B cell (primary cell): ENCODE results near the gene HABP4. TPM values are rescaled to one million over a fixed set of nuclear protein-coding genes. Genes with fewer than 3 reads are reported as not detected.
A peak's percentile ranks its signal among the peaks of the same experiment; 100 is the strongest.

Experiments used
- ATAC-seq: fragments of 200-7000 bp; cut with Tn5 transposase; one replicate; pipeline ENCODE4 v1.10.0; 2021; ENCODE audit warnings: low read depth, mild to moderate bottlenecking, moderate number of reproducible peaks, moderate library complexity
- CTCF ChIA-PET: fragments of 350-600 bp; sonication (Branson Sonifier 250); formaldehyde crosslinking; loops from one replicate; lab custom pipeline; 2021; ENCODE audit warnings: antibody characterized with exemption, inconsistent platforms; lab: Charles Lee
- POLR2A ChIA-PET: fragments of 350-600 bp; sonication (Branson Sonifier 250); formaldehyde crosslinking; loops from one replicate; lab custom pipeline; 2021; ENCODE audit warnings: antibody characterized with exemption; lab: Charles Lee
- DNase-seq: peaks from one replicate; pipeline ENCODE4 v3.0.0; 2013
- H2AFZ ChIP-seq: 2 replicates; pipeline ENCODE4 v1.6.1; 2012; ENCODE audit warnings: mild to moderate bottlenecking, low read depth, low read length; ENCODE audit not compliant: insufficient read depth, poor library complexity, severe bottlenecking
- H3K27ac ChIP-seq, 2 donors: 1 replicate in 1 of 2; 2 replicates in 1 of 2; pipeline ENCODE4 v1.5.1; 2012 to 2013; ENCODE audit warnings: low read length in 2 of 2, mild to moderate bottlenecking in 2 of 2, moderate library complexity in 1 of 2
- H3K27me3 ChIP-seq, 4 experiments: fragments of 200-600 bp in 1 of 4; sonication (generic) in 1 of 4; replicated peaks in 1 of 4; 1 replicate in 2 of 4; 2 replicates in 2 of 4; pipeline versions ENCODE4 v1.6.1 to v1.7.0; 2013 to 2016; ENCODE audit warnings: low read length in 3 of 4, mild to moderate bottlenecking in 2 of 4, mixed read lengths in 1 of 4, moderate library complexity in 1 of 4; ENCODE audit not compliant: insufficient read depth in 4 of 4, control insufficient read depth in 3 of 4; ENCODE audit errors: control extremely low read depth in 1 of 4
- H3K36me3 ChIP-seq, 2 experiments: replicated peaks in 1 of 2; 1 replicate in 1 of 2; 2 replicates in 1 of 2; pipeline versions ENCODE4 v1.6.1 to v1.7.1; 2013; ENCODE audit warnings: low read length in 1 of 2; ENCODE audit not compliant: insufficient read depth in 2 of 2, control insufficient read depth in 1 of 2; ENCODE audit errors: control extremely low read depth in 1 of 2, extremely low read depth in 1 of 2
- H3K4me1 ChIP-seq, 2 donors: fragments of 200-600 bp in 1 of 2; sonication (generic) in 1 of 2; 1 replicate in 1 of 2; 2 replicates in 1 of 2; pipeline versions ENCODE4 v1.5.1 to v1.6.1; 2013 to 2017; ENCODE audit warnings: low read length in 2 of 2; ENCODE audit not compliant: control insufficient read depth in 2 of 2, insufficient read depth in 2 of 2
- H3K4me2 ChIP-seq: replicated peaks from 2 replicates; pipeline ENCODE3; 2012; ENCODE audit warnings: mild to moderate bottlenecking, low read depth, low read length; ENCODE audit not compliant: poor library complexity, severe bottlenecking
- H3K4me3 ChIP-seq, 5 experiments: fragments of 200-600 bp in 1 of 5; sonication (generic) in 1 of 5; 1 replicate in 3 of 5; 2 replicates in 2 of 5; pipeline versions ENCODE4 v1.5.1 to v1.7.0; 2011 to 2016; ENCODE audit warnings: low read length in 4 of 5, mild to moderate bottlenecking in 4 of 5, low read depth in 2 of 5, control low read depth in 1 of 5, moderate library complexity in 1 of 5; ENCODE audit not compliant: insufficient read depth in 1 of 5; ENCODE audit errors: control extremely low read depth in 1 of 5, extremely low read depth in 1 of 5
- H3K79me2 ChIP-seq: fragments of 200-600 bp; sonication (generic); one replicate; pipeline ENCODE4 v1.6.0; 2016; ENCODE audit warnings: low read length; ENCODE audit not compliant: control insufficient read depth, insufficient read depth
- H3K9ac ChIP-seq: fragments of 200-600 bp; sonication (generic); 2 replicates; pipeline ENCODE4 v1.6.1; 2017; ENCODE audit warnings: mild to moderate bottlenecking, low read length, moderate library complexity
- H3K9me3 ChIP-seq, 3 donors: one replicate each; pipeline versions ENCODE4 v1.6.1 to v1.7.1; 2013; ENCODE audit warnings: low read length in 2 of 3; ENCODE audit not compliant: control insufficient read depth in 2 of 3, insufficient read depth in 1 of 3; ENCODE audit errors: control extremely low read depth in 1 of 3
- H4K20me1 ChIP-seq: 2 replicates; pipeline ENCODE4 v1.6.0; 2012; ENCODE audit warnings: mild to moderate bottlenecking, low read length; ENCODE audit not compliant: insufficient read depth, control insufficient read depth, poor library complexity, severe bottlenecking
- H3K27ac Mint-ChIP-seq: one replicate; pipeline ENCODE4 v1.8.0; 2021; ENCODE audit warnings: mixed read lengths
- H3K27me3 Mint-ChIP-seq: one replicate; pipeline ENCODE4 v1.8.0; 2021; ENCODE audit warnings: mixed read lengths
- H3K4me1 Mint-ChIP-seq: one replicate; pipeline ENCODE4 v1.8.0; 2021; ENCODE audit warnings: mixed read lengths
- H3K4me3 Mint-ChIP-seq: one replicate; pipeline ENCODE4 v1.8.0; 2021; ENCODE audit warnings: mixed read lengths
- H3K9me3 Mint-ChIP-seq: one replicate; pipeline ENCODE4 v1.8.0; 2022; ENCODE audit warnings: mixed read lengths; ENCODE audit not compliant: insufficient read depth
- EZH2 ChIP-seq: IDR thresholded peaks from 2 replicates; pipeline ENCODE4 v1.6.1; 2012; ENCODE audit warnings: borderline replicate concordance, low read depth, mild to moderate bottlenecking, moderate library complexity, low read length; ENCODE audit not compliant: insufficient read depth, poor library complexity, severe bottlenecking
- WGBS: methylation state at CpG from one replicate; pipeline ENCODE4 v1.1.5; 2013; ENCODE audit warnings: missing lambda C conversion rate; ENCODE audit not compliant: insufficient coverage; 5-methylcytosine and 5-hydroxymethylcytosine counted together
- intact Hi-C: fragments of 100-400 bp; cut with micrococcal nuclease; formaldehyde crosslinking; loops from one replicate; pipeline ENCODE4 v1.10.0; 2022
- polyA plus RNA-seq: library from polyadenylated mRNA; depleted of rRNA; stranded (reverse); fragments of >200 nt; gene quantifications from 2 replicates; pipeline ENCODE4 v1.2.3, GENCODE V29; 2012
- total RNA-seq, 2 donors: library from RNA; stranded (reverse); fragments of 120-200 nt in 1 of 2; gene quantifications; 1 replicate in 1 of 2; 2 replicates in 1 of 2; pipeline versions ENCODE4 v1.2.3 to v1.2.4, GENCODE V29; 2013 to 2022
- TF ChIP-seq, protein P1 (sequence below): fragments of 200-600 bp; IDR thresholded peaks from one replicate; pipeline ENCODE4 v1.8.0; 2022; ENCODE audit warnings: antibody characterized with exemption, mild to moderate bottlenecking

The HABP4 gene
- total and polyA plus RNA-seq, 2 donors (not counting 1 experiment from before 2014, with no cell fraction given): 3.3 to 15.0 TPM

DNA sequence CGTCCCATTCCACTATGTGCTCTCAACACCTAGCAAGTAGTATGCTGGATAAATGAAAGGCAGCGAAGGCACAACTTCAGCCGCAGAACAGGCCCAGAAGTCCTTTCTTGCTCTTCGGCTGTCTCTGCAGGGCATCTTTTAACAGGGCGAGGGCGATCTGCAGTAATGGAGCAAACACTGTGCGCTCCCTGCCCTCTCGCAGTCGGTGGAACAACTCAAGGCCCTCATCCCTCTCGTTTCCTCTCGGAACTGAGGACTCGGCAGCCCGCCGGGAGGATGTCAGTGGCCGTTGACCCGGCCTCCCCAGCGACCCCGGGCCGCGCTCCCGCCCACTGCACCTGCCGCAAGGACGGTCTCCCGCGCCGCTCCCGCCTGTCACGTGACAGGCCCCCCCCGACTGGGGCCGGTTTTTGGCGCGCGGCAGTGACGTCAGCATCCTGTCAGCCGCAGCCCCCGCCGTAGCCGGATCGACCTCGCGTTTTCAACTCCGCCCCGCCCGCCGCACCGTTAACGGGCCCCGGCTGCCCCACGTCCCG is 32.9 kb upstream of the HABP4 start:
- DNase-seq (peak; percentile 95), ATAC-seq (peak; percentile 10)
- Mint-ChIP-seq H3K4me1 (peaks cover 47% of the 10 kb centered on the region), H3K4me3 (peak overlapping the region; percentile 94), H3K27me3 (no peaks in the 10 kb centered on the region), H3K27ac (peak overlapping the region; percentile 97), H3K9me3 (no peaks in the 10 kb centered on the region)
- peak overlapping the region; percentile 78 to 91 for H3K27ac ChIP-seq
- H3K27me3 ChIP-seq: no peaks in the 10 kb centered on the region
- H3K36me3 ChIP-seq: no peaks in the 10 kb centered on the region
- H2AFZ ChIP-seq: peak overlapping the region; percentile 97
- H3K79me2 ChIP-seq: peaks cover 13% of the 10 kb centered on the region
- H3K9ac ChIP-seq: peak overlapping the region; percentile 91
- intact Hi-C loops: loop anchor here (1.0 to 10.0 kb wide), 9 partner anchors 35 to 1688 kb away; partner anchors contain the start of genes ANP32B, ERCC6L2, SLC35D2 and TDRD7
- H3K4me3 ChIP-seq: peak overlapping the region; percentile 51 to 100 (median 88)
- ChIA-PET POLR2A (interaction anchor here (0.8 to 0.9 kb wide), 2 partner anchors 32 to 33 kb away, joined by 3 read pairs; partner anchors contain the start of gene HABP4), CTCF (interaction anchor here (1.5 to 1.7 kb wide), 2 partner anchors 32 to 33 kb away, joined by 4 to 5 read pairs; partner anchors contain the start of gene HABP4)
- no peaks in the 10 kb centered on the region for H3K9me3 ChIP-seq
- H3K4me1 ChIP-seq: peaks cover 40 to 53% of the 10 kb centered on the region in 2 donors
- TF ChIP-seq EZH2: no peak
- TF ChIP-seq, protein P1, sequence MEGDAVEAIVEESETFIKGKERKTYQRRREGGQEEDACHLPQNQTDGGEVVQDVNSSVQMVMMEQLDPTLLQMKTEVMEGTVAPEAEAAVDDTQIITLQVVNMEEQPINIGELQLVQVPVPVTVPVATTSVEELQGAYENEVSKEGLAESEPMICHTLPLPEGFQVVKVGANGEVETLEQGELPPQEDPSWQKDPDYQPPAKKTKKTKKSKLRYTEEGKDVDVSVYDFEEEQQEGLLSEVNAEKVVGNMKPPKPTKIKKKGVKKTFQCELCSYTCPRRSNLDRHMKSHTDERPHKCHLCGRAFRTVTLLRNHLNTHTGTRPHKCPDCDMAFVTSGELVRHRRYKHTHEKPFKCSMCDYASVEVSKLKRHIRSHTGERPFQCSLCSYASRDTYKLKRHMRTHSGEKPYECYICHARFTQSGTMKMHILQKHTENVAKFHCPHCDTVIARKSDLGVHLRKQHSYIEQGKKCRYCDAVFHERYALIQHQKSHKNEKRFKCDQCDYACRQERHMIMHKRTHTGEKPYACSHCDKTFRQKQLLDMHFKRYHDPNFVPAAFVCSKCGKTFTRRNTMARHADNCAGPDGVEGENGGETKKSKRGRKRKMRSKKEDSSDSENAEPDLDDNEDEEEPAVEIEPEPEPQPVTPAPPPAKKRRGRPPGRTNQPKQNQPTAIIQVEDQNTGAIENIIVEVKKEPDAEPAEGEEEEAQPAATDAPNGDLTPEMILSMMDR: no peak
- peak overlapping the region; percentile 92 for H3K4me2 ChIP-seq
- under 1% methylated on average over 48 of the region's 50 CpGs for WGBS
- H4K20me1 ChIP-seq: no peaks in the 10 kb centered on the region

DNA sequence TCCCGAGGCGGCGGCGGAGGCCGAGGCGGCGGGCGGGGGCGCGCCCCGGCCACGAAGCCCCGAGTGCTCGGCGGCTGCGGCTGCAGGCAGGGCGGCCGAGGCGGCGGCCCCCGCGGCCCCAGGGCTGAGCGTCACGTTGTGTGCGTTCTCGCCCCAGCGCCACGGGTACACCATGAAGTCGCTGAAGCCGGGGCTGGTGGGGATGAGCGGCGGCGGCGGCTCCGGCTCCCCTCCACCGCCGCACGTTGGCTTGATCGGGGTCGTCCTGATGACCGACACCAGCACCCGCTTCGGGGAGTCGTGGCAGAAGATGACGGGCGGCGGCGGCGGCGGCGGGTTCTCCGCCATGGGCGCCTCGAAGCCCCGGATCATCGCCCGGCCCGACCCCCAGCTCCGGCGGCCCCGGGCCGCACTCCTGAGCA is 32.3 kb upstream of the HABP4 start:
- DNase-seq (peak; percentile 77), ATAC-seq (no peak)
- Mint-ChIP-seq H3K4me3 (peak overlapping the region; percentile 97), H3K27me3 (no peaks in the 10 kb centered on the region), H3K9me3 (no peaks in the 10 kb centered on the region), H3K4me1 (peaks cover 43% of the 10 kb centered on the region), H3K27ac (peak overlapping the region; percentile 94)
- intact Hi-C loops: loop anchor here (1.0 to 10.0 kb wide), 13 partner anchors 33 to 1687 kb away; partner anchors contain the start of genes ANP32B, ERCC6L2, FANCC and HABP4
- H3K27me3 ChIP-seq: no peaks in the 10 kb centered on the region
- no peaks in the 10 kb centered on the region for H3K9me3 ChIP-seq
- H3K27ac ChIP-seq: peak overlapping the region; percentile 86 to 90
- CTCF ChIA-PET: no interaction called here
- TF ChIP-seq EZH2: no peak
- TF ChIP-seq, protein P1: no peak
- peaks cover 40 to 52% of the 10 kb centered on the region in 2 donors for H3K4me1 ChIP-seq
- peak overlapping the region; percentile 16 to 96 (median 90) for H3K4me3 ChIP-seq
- peak overlapping the region; percentile 100 for H3K4me2 ChIP-seq
- H3K79me2 ChIP-seq: peaks cover 13% of the 10 kb centered on the region
- H3K9ac ChIP-seq: peak overlapping the region; percentile 87
- H3K36me3 ChIP-seq: no peaks in the 10 kb centered on the region
- POLR2A ChIA-PET: interaction anchor here (0.9 kb wide), 1 partner anchor 32 kb away, joined by 3 read pairs; no protein-coding TSS in a partner anchor
- under 1% methylated on average over 62 of the region's 62 CpGs for WGBS
- H4K20me1 ChIP-seq: no peaks in the 10 kb centered on the region
- H2AFZ ChIP-seq: peak overlapping the region; percentile 83
